ENCODE data around the gene ALKBH8.
"Not testable (repeated sequence)": the region's sequence is repeated elsewhere in the genome, so short reads cannot be mapped to it uniquely, and the experiment has no call there.

Gene ALKBH8, protein sequence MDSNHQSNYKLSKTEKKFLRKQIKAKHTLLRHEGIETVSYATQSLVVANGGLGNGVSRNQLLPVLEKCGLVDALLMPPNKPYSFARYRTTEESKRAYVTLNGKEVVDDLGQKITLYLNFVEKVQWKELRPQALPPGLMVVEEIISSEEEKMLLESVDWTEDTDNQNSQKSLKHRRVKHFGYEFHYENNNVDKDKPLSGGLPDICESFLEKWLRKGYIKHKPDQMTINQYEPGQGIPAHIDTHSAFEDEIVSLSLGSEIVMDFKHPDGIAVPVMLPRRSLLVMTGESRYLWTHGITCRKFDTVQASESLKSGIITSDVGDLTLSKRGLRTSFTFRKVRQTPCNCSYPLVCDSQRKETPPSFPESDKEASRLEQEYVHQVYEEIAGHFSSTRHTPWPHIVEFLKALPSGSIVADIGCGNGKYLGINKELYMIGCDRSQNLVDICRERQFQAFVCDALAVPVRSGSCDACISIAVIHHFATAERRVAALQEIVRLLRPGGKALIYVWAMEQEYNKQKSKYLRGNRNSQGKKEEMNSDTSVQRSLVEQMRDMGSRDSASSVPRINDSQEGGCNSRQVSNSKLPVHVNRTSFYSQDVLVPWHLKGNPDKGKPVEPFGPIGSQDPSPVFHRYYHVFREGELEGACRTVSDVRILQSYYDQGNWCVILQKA

DNA sequence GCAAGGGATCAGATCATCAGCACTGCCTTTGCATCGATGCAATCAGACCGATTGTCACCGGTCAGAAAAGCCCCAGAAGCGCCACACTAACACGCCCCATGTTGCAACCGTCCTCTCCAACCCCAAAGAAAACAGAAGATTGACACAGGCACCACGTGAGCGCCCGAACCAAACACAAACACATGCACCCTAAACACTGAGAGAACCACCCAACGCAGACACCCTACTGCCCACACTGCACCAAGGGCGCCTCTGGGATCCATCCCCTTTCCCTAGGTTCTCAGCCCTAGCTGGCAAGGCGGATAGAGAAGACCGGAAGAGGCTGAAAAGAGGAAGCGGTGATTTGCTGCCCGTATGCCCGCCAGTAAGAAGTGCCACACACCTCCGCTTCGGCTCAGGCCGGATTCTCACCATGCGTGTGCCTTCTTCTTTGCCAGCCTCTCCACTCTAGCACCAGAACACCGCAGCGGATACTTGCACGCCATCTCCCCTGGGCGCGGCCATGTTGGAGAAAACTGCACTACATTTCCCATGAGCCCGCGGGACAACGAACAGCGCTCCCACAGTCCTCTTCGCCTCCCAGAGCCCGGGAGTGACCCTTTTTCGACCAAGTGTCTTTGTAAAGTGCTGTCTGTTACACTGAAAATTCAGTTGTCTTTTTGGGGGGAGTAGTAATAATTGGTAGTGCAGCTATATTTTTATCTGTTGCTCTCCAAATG is at the start of gene ALKBH8:
Gene ALKBH8 (minus strand): TSS at position 517 of the 719 bp plus-strand sequence. CDS start 4,842 bp downstream, outside the sequence.
- DNase-seq: no peak

DNA sequence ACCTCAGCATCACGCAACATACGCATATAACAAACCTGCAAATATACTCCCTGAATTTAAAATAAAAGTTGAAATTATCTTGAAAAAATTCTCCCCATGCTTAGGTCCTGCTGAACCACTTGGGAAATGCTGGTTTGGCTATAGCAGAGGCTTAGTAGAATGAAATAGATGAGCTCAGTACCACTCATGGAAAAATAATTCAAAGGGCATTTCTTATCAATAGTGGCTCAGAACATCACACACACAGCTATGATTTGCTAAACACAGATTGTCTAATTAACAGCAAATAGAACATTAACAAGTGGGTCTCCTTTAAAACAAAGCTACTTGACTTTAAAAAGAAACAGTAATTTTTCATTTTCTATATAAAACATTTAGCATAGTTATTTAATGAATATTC is 46.9 kb upstream of the ALKBH8 start:
- DNase-seq: no peak

DNA sequence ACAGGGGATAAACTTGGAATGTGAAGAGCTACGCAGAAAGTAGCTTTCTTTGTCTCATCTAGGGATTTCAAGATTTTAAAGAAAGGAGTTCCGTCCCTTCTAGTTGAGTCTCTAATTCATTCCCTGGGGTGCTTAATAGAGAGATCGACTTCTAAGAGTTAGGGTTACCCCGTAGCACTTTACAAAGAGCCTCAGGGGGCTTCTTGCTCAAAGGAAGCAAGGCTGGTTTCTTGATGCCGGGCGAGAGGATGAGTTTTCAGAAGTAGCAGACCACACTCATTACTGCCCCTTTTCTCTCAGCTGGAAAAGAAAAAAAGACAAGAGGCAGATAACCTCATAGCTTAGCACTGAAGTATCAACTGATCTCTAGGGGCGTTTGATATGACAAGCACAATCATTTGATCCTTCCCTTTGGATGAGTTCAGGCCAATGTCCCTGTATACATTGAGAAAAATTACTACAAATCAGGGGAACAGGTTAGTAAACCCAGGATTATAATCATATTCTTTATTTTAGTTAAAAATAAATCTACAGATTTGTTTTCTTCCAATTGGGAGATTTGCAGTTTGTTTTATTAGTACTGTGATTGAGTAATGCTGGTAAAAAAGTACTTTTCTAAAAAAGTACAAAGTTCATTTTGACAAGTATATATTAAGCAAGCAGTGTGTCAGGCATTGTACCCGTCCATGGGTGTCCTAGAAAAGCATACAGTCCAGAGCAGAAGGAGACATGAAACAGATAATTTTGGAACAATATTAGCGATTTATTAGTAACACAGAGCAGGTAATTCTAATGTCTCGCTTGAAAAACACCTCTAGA is 44.1 kb upstream of the ALKBH8 start:
- DNase-seq: no peak

DNA sequence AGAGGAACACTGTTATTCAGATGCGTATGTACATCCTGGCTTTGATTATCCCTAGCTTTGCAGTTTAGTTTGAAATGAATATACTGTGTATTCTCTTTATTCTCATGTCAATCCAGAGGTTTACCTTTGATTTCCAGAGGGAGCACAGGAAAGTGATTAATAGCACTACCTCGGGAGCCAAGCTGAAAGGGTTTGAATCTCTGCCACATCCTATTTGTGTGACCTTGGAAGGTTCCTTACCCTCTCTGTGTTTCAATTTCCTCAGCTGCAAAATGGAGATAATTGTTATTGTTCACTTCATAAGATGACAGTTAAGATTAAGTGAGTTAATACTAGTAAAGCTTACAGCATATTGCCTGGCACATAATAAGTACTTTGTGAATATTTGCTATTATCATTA is 43.3 kb upstream of the ALKBH8 start:
- no peak for DNase-seq

DNA sequence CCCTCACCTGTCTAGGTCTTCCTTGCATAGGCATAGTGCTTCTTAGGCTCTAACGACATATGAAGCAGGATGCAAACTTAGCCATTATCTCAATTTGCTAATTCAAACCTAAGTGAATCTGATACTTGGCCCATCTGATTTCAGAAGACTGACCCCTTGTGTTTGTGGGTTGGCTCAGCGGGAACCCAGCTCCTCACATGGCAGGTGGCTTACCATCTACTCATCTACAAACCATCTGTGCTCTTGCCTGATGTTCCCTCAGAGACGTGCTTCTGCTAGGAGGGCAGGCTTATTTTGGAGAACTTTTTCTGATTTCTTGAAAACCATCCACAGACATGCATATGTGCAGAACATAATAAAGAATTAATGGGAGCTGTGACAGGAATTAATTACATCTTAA is 40.6 kb upstream of the ALKBH8 start:
- no peak for DNase-seq

DNA sequence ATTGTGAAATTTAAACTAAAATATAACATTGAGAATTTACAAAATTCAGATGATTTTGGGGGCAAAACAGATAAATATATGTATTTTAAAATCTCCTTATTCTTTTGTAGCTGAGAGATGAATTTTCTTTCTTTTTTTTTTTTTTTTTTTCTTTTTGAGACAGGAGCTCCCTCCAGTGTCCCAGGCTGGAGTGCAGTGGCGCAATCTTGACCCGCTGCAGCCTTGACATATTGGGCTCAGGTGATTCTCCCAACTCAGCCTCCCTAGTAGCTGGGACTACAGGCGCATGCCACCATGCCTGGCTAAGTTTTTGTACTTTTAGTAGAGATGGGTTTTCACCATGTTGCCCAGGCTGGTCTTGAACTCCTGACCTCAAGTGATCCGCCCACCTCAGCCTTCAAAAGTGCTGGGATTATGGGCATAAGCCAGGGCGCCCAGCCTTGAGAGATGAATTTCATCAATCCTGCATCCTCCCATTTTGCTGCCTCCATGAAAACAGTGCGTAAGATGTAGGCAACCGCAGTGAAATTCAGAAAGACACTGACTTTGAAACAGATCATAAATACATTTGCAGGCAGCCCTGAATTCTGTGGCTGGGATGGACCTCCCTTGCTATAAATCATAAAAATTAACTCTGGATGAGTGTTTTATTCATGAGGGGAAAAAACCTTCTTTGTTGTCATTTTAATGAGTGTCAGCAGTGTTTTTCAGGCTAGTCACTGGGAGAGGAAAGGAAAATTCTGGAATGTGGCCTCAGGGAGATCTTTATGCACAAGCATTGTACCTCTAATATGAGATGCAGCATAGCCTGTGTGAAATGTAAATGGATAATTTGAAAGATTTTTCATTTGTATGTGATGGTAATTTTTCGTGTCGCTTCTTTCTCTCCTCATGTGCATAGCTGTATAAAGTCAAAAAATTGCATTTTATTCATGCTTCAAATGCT is 39.8 kb upstream of the ALKBH8 start:
- DNase-seq: no peak

DNA sequence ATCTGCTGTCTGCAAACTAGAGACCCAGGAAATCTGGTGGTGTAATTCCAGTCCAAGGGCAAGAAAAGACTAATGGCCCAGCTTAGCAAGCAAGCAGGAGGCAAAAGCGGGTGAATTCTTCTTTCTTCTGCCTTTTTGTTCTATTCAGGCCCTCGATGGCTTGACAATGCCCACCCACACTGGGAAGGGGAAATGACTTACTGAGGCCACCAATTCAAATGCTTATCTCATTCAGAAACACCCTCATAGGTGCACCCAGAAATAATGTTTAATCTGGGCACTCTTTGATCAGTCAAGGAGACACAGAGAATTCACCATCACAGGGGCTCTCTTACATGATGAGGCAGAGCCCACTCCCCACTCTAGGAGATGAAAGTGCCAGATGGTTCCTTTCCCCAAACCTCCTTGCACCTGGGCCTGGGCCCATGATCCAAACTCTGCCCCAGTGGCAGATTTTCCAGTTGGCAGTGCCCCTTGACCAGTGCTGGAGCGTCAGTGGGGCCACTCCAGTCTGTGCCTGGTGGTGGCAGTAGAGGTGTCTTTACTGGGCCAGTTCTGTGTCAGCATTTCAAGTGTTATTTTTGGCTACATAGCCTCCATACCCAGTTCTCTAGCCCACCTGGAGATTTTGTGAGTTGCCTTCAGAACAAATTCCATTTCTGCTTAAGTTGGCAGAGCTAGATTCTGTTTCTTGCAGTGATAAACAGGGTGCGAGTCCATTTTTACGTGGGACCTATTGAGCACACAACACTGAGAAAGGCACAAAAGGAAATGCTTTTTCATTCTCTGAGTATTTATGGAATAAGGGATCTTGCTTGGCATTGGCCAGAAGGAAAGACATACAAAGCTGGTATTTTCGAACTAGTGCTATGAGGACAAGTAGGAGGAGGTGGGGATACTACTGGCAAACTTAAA is 32.9 kb upstream of the ALKBH8 start:
- DNase-seq: no peak

DNA sequence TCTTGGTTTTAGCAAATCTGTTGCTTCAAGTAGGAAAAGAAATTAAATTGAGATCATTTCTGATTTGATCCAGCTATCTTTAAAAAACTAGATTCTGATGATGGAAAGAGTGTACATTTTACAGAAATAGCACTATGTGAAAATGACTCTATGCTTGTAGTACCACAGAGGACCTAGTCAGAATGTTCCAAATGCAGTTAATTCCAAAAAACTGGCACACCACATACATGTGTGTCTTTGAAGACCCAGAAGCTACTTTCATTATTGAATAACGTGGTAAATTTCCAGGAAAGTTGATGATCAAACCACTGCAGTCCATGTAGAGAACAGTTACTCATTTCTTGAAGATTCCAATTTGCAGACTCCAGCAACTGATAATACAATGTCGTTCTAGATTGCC is 29.2 kb upstream of the ALKBH8 start:
- DNase-seq: no peak

DNA sequence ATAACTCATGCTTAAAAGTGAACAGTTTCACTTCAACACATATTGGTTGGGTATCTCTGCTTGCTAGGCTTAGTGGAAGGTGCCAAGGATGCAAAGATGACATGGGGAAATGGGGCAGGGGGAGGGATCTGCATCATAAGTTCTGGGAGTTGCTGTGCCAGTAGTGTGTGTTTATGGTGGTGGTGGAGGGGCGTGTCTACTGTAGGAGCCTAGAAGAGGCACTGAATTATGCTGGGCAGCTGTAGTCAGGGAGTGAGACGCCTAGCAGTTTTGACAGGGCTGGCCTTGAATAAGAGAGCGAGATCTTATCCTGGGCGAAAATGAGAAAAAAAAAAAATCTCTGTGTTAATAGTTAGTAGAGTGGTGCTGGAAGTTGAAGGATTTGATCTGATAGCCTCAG is 28.4 kb upstream of the ALKBH8 start:
- DNase-seq: no peak

DNA sequence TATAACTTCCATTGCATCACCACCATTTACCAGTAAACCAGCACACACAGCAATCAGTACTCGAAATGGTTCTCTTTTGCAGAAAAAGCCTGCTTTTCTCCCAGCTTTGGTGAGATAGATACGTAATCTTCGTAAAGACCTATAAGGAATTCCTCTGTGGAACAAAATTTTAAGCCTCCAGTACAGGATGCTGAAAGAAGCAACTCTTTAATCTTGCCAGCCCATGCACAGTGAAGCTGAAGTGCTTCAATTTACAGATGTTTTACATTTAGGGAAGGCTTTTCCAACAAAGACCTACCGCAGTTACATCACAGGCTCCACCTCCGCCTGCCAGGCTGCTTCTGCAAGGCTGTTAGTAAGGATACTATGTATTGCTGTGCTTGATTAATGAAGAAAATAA is 27.3 kb upstream of the ALKBH8 start:
- no peak for DNase-seq

DNA sequence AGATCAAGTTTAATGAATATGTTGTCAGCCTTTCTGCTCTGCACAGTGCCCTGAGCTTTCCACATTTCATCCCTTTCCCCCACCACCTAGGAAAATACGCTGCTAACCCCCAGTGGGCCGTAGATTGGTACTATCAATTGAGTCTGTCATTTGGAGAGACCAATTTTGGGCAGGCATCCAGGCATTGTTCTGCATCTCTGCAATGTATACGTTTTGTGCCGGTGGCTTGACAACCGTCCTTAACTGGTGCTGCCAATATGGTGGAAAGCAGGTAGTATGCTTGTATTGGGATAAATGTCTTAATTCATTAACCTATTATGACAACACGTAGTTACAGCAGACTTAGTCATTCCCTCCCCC is 26.7 kb upstream of the ALKBH8 start:
- no peak for DNase-seq

DNA sequence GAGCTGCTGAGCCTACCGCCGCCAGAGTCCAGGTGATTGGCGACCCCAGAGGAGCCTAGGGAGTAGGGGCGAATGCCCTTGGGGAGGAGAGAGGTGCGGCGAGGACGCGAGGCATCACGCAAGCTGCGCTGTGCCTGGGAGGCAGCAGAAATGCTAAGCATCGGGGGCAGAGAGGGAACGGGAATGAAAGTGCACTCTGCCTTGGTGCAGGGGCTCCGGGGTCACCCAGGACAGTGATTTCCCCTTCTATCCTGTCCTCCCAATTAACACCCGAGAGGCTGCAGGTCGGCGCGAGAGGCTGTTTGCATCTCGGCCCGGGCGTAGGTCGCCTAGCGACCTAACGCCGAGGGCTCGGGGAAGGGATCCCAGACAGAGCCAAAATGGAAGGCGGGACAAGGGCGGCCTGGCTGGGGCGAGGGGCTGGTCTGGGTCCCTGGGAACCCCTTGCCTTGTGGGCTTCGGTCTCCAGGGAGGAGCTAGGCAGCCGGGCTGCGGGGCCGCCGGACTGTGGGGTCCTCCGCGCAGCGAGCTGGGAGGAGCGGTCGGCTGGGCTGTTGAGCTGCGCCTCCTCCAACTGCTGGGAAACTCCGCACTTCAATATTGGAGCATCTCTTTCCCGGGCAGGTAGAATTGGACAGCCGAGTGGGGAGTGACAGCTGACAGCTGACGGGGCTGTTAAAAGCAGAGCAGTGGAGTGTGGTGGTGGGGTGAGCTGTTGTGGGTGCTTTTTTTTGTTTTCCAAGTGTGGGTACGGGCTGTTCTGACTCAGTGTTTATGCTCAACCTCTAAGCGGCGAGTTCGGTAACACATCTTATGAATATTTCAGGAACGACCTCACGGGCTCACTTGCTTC is 26.1 kb upstream of the ALKBH8 start:
- no peak for DNase-seq

DNA sequence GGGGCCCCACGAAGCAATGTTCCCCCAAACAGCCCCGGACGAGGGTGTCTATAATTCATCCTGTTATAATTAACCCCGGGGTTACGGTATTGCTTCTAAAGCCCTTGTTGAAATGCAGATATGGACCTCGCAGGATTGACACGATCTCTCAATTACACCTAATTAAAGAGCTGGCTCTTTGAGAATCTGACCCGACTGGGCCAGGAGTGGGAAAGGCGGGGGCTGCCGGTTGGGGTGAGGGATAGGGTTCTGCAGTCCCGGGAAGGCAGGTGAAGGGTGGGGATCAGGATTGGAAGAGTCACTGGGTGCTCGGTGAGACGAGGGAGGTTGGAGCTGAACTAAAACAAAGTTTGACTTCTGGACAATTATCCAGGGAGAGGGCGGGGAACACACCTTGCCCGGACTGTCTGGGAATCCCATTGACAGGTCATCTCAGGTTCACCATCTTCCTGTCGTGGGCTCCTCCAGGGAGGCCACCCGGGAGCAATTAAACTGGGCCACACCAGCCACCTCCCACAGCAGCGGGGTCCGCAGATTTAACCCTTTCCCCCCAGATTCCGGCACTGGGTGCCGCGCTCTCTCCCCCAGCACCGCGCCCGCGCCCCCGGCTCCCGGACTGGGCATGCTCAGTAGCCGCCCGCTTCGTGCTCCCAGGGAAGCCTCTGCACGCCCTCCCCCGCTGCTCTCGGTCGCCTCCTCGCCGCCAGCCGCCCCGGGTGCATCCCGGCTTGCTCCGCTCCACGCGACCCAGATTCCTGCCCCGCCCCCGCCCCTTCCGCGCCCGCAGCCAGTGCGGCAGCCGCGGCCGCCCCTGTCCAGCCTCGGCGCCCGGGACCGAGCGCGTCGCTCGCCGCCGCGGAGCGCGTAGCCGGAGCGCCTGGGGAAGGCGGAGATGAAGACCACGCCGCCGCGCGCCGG is 25.2 kb upstream of the ALKBH8 start, which contains the start of gene ELMOD1:
Gene ELMOD1 (plus strand): TSS at position 688 of the 918 bp plus-strand sequence. CDS start 27,043 bp downstream, outside the sequence.
- no peak for DNase-seq

DNA sequence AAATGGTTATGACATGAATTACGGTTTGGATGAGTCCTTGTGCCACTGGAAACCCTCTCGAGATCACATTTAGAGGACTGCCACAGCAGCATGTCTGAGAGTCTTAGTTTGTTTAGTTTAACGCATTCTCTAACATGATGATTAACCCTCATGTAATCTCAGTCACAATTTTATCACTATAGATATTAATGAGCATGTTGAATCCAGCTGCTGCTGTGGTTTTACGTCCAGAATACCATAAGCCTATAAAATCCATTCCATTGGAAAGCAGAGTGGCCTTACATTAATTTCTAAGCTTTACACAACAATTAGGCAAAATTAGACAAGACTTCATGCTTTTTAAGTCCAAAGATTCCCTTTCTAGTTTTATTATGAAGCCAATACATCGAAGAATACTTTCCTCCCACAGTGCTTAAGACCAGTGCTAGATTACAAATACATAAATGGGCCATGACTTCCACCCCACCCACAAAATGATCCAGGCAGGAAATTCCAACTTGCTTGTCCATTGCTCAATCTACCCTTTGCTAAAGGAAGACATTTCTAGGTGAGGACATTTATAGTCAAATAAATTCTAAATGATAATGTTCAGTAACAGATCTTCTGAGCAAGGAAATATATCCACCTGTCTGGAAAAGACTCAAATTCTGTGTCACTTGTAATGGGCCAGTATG is 21.9 kb upstream of the ALKBH8 start:
- DNase-seq: no peak

DNA sequence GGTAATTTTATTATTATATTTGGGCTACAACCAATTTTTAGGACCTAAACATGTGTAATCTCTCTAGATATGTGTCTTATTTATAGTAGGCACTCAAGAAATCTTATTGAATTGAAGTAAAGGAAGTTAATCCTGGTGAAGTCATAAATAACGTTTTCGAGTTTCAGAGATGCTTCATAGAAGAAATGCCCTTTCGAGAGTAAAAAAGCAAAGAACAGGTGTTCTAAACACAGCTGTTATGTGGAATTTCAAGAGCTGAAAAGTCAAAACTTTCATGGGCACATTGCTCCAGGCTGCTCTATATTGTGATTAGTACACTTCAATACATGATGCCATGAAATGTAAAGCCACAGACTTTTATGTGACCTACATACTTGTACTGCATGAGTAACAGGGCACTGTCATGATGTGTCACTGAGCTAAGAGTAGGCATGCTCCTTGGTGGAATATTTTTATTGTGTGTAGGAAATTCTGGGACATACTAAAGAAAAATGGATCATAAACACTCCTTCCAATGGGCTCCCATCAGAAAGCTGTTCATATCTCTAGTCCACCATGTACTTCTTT is 18.2 kb upstream of the ALKBH8 start:
- DNase-seq: no peak

DNA sequence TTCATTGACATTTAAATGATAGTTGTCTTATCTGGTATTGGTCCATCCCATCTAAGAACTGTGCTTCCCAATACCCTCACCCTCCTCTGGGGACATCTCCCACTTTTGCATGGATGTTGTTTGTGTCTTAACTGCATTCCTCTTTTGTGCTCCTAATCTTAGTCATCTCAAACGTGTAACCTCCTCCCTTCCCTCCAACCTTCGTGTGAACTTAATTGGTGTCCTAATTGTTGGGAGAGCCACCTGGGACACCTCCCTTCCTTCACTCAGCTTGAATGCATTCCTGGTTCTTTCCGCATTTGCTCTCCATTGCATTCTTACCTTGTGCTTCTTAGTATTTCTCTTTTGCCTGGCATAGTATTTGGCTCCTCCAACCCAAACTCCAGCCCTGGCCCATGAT is 15.6 kb upstream of the ALKBH8 start:
- DNase-seq: no peak

DNA sequence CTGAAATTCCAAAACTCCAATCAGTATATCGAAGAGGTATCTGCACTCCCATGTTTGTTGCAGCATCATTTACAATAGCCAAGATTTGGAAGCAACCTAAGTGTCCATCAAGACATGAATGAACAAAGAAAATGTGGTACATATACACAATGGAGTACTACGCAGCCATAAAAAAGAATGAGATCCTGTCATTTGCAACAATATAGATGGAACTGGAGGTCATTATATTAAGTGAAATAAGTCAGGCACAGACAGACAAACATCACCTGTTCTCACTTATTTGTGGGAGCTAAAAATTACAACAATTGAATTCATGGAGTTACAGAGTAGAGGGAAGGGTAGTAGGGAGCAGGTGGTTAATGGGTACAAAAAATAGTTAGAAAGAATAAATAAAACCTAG is 13.6 kb upstream of the ALKBH8 start:
- not testable (repeated sequence) for DNase-seq

DNA sequence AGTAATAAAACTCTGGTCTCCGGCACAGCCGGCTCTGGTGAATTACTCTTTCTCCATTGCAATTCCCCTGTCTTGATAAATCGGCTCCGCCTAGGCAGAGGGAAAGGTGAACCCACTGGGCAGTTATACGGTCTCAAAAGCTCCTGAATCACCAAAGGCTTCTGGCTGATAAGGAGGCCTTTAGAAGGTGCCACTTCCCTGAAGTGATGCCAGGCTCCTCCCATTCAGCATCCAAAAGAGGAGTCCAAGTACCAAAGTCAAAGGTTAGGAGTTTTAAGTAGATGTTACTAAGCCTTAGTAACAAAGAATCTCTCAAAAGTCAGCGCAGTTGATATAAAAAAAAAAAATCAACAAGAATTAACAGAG is 11.8 kb upstream of the ALKBH8 start:
- DNase-seq: no peak

All from SIG-M5 (cell line).